Heart left ventricle (tissue), 13 donors: ENCODE measurements around the gene THSD4.
"Not testable (repeated sequence)": the region's sequence is repeated elsewhere in the genome, so short reads cannot be mapped to it uniquely, and the experiment has no call there.

ENCODE experiments used
- CTCF ChIP-seq, 12 donors: fragments of 200-600 bp; sonication (generic) in 4 of 12; IDR thresholded peaks; one replicate each; pipeline versions ENCODE4 v1.5.0 to v1.8.0; 2018 to 2022; ENCODE audit warnings: antibody characterized with exemption in 12 of 12, mild to moderate bottlenecking in 5 of 12
- POLR2A ChIP-seq, 2 donors: fragments of 450-650 bp; IDR thresholded peaks; one replicate each; pipeline ENCODE4 v1.6.1; 2017; ENCODE audit warnings: antibody characterized with exemption in 2 of 2, mild to moderate bottlenecking in 2 of 2, moderate library complexity in 2 of 2
- donor health status: ischemic (EF 13 %, LVEDD 7.1; RV severe dilation, severe dysfunction).
- donor health status: DM: no; HTN: yes; CAD: no.
- donor health status: DM: no; HTN: no; CAD: no.
- donor health status: ischemic (EF 25% LVEDD 6.9; RV normal size, moderate dysfunction).
- donor health status: ischemic (EF 25% LVEDD 5.7; RV mildly dilated, moderate dysfunction).
- donor health status: ischemic (EF 35%, LVEDD 5.7; RV mildly dilated, moderate dysfunction).
- donor health status: nonischemic (EF 11% LVEDD 7.7; RV severe dilation, severe dysfunction).
- donor health status: DM: yes; HTN: yes; CAD: no.
- donor health status: PGD.
- donor health status: ischemic (EF 29% LVEDD 5.4; RV normal size, mild dysfunction).
- donor health status: nonischemic (EF 23%, LVEDD 6.1; RV moderate dilation, normal function).

- TF ChIP-seq CTCF, POLR2A (IDR thresholded peaks at IDR 0.05): not testable (repeated sequence)
Measured at GRCh38 chr15:71174360-71174759, 59.1 kb downstream of the THSD4 start.
